ENCODE results near the gene NINL.

The NINL gene

GRCh38 chr20:25494506-25495188, 90.7 kb downstream of the NINL start:
- H3K4me3 ChIP-seq (ENCODE audit: low read length): no peak overlapping the region
- no peak for DNase-seq (ENCODE audit: low read depth, low spot score)

- no peak for DNase-seq (ENCODE audit: low read depth, low spot score)
- H3K4me3 ChIP-seq (ENCODE audit: low read length): no peak overlapping the region
These were observed 91.4 kb downstream of the NINL start for GRCh38 chr20:25493748-25494505.

GRCh38 chr20:25493137-25493536, 92.2 kb downstream of the NINL start:
- DNase-seq (ENCODE audit: low read depth, low spot score): no peak
- no peak overlapping the region for H3K4me3 ChIP-seq (ENCODE audit: low read length)

- H3K4me3 ChIP-seq (ENCODE audit: low read length): no peak overlapping the region
- DNase-seq (ENCODE audit: low read depth, low spot score): no peak
These were observed 93.8 kb downstream of the NINL start for GRCh38 chr20:25491446-25492038.

GRCh38 chr20:25490656-25491445, 94.5 kb downstream of the NINL start:
- no peak for DNase-seq (ENCODE audit: low read depth, low spot score)
- no peak overlapping the region for H3K4me3 ChIP-seq (ENCODE audit: low read length)

- DNase-seq (ENCODE audit: low read depth, low spot score): no peak
These were observed 96.0 kb downstream of the NINL start for GRCh38 chr20:25489221-25489871.

GRCh38 chr20:25487975-25488374, 97.4 kb downstream of the NINL start:
- no peak for DNase-seq (ENCODE audit: low read depth, low spot score)
- no peak overlapping the region for H3K4me3 ChIP-seq (ENCODE audit: low read length)

More at GRCh38 chr20:25489221-25489871, 96.0 kb downstream of the NINL start:
- no peak overlapping the region for H3K4me3 ChIP-seq (ENCODE audit: low read length)

GRCh38 chr20:25487306-25487705, 98.0 kb downstream of the NINL start:
- H3K4me3 ChIP-seq (ENCODE audit: low read length): no peak overlapping the region
- no peak for DNase-seq (ENCODE audit: low read depth, low spot score)

- DNase-seq (ENCODE audit: low read depth, low spot score): peak; percentile 86
- no peak overlapping the region for H3K4me3 ChIP-seq (ENCODE audit: low read length)
These were observed 99.0 kb downstream of the NINL start for GRCh38 chr20:25486377-25486776.

GRCh38 chr20:25485872-25486271, 99.5 kb downstream of the NINL start:
- DNase-seq (ENCODE audit: low read depth, low spot score): peak; percentile 37
- H3K4me3 ChIP-seq (ENCODE audit: low read length): no peak overlapping the region

GRCh38 chr20:25484911-25485511, 100.3 kb downstream of the NINL start:
- peak overlapping the region; percentile 24 for H3K4me3 ChIP-seq (ENCODE audit: low read length)
- peak; percentile 93 for DNase-seq (ENCODE audit: low read depth, low spot score)

GRCh38 chr20:25484224-25484846, 101.0 kb downstream of the NINL start:
- no peak for DNase-seq (ENCODE audit: low read depth, low spot score)
- H3K4me3 ChIP-seq (ENCODE audit: low read length): peak overlapping the region; percentile 24

GRCh38 chr20:25483431-25484132, 101.7 kb downstream of the NINL start:
- DNase-seq (ENCODE audit: low read depth, low spot score): no peak
- H3K4me3 ChIP-seq (ENCODE audit: low read length): no peak overlapping the region

- DNase-seq (ENCODE audit: low read depth, low spot score): no peak
- no peak overlapping the region for H3K4me3 ChIP-seq (ENCODE audit: low read length)
These were observed 103.4 kb downstream of the NINL start for GRCh38 chr20:25481918-25482253.

GRCh38 chr20:25481235-25481917, 104.0 kb downstream of the NINL start:
- H3K4me3 ChIP-seq (ENCODE audit: low read length): no peak overlapping the region
- no peak for DNase-seq (ENCODE audit: low read depth, low spot score)

GRCh38 chr20:25480797-25481196, 104.5 kb downstream of the NINL start:
- DNase-seq (ENCODE audit: low read depth, low spot score): no peak
- H3K4me3 ChIP-seq (ENCODE audit: low read length): no peak overlapping the region

- DNase-seq (ENCODE audit: low read depth, low spot score): no peak
- H3K4me3 ChIP-seq (ENCODE audit: low read length): no peak overlapping the region
These were observed 105.2 kb downstream of the NINL start for GRCh38 chr20:25480156-25480555.
